Stimulated activated effector memory CD8-positive, alpha-beta T cell treated with anti-CD3 and anti-CD28 coated beads, Interleukin-12 subunit alpha, Interleukin-12 subunit beta, amount 100 ng/mL, for 72 hours (primary cell): ENCODE results near the gene IMP3.
"Not testable (repeated sequence)": the region's sequence is repeated elsewhere in the genome, so short reads cannot be mapped to it uniquely, and the experiment has no call there.

ENCODE experiments used
- ATAC-seq: fragments of 150-1000 bp; cut with Tn5 transposase; 2 replicates; pipeline ENCODE4 v1.10.0; 2021
- DNase-seq, 2 donors: peaks; one replicate each; pipeline ENCODE4 v3.0.0; 2021 to 2022; ENCODE audit warnings: low spot score in 2 of 2
- H3K27ac Mint-ChIP-seq: one replicate; pipeline ENCODE4 v1.8.0; 2022; ENCODE audit warnings: mild to moderate bottlenecking, mixed read lengths
- H3K36me3 Mint-ChIP-seq: one replicate; pipeline ENCODE4 v1.8.0; 2022; ENCODE audit warnings: mild to moderate bottlenecking, mixed read lengths
- H3K4me1 Mint-ChIP-seq: one replicate; pipeline ENCODE4 v1.8.0; 2022; ENCODE audit warnings: mixed read lengths
- H3K4me3 Mint-ChIP-seq: one replicate; pipeline ENCODE4 v1.8.0; 2022; ENCODE audit warnings: mild to moderate bottlenecking, mixed read lengths
- H3K9me3 Mint-ChIP-seq: one replicate; pipeline ENCODE4 v1.8.0; 2022; ENCODE audit warnings: mixed read lengths

The IMP3 gene

DNA sequence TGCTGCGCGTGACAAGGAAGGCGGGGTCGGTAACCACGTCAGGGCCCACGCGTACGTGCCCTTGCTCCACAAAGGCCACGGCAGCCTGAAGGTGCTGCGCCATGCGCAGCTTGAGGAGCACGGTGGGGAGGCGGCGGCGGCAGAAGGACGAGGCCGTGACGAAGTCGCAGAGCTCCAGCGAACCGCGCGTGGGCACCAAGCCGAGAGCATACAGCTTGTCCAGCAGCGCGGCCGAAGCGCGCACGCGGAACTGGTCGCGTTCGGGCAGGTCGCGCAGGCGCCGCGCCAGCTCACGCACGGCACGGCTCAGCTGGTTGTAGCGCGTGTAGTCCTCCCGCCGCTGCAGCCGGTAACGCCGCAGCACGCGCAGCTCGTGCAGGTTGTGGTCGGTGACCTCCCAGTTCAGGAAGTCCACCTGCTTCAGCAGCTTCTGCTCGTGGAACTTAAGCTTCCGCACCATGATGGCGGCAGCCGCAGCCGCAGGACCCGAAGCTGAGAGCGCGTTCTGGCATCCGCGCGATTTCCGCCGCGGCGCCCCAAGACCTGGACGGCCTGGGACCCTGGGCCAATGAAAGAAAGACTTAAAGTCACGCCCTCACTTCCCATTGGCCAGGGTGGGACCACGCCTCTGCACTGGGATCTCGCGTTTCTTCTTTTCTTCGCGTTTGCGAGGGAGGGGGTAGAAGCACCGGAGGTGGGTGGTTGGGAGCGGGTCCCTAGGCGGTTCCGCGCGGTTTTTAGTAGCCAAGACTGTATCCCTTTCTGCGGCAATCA is at the start of gene IMP3:
Gene IMP3, minus strand, starts transcription at position 516 of the 774 bp plus-strand sequence. Its CDS starts 56 bp downstream, at position 460.
- no peaks in the 10 kb centered on the region for H3K9me3 Mint-ChIP-seq
- H3K36me3 Mint-ChIP-seq = peaks cover 27% of the 10 kb centered on the region
- H3K27ac Mint-ChIP-seq = peak within 1 kb of the TSS; percentile 92
- ATAC-seq = peak; percentile 96
- H3K4me3 Mint-ChIP-seq = peak within 1 kb of the TSS; percentile 93
- H3K4me1 Mint-ChIP-seq = peaks cover 36% of the 10 kb centered on the region
- peak; percentile 80 to 97 for DNase-seq

DNA sequence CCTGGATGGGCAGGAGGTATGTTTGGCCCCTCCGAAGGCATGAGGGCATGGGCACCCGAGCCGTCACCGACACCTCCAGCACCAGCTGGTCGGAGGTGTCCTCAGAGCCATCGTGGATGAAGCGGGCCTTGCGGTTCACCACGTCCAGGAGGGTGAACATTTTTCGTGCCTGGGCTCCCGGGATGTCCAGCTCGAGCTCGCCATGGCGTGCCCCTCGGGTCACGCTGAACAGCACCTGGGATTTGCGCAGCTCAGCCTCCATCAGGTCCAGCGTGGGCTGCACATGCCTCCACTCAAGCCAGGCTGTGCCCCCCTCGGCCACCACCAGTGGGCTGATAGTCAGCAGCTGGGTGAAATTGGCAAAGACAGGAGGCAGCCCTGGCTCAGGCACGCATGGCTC is 49.4 kb upstream of the IMP3 start:
- not testable (repeated sequence) for ATAC-seq, H3K9me3 Mint-ChIP-seq, H3K36me3 Mint-ChIP-seq, H3K27ac Mint-ChIP-seq, H3K4me3 Mint-ChIP-seq, H3K4me1 Mint-ChIP-seq, DNase-seq

DNA sequence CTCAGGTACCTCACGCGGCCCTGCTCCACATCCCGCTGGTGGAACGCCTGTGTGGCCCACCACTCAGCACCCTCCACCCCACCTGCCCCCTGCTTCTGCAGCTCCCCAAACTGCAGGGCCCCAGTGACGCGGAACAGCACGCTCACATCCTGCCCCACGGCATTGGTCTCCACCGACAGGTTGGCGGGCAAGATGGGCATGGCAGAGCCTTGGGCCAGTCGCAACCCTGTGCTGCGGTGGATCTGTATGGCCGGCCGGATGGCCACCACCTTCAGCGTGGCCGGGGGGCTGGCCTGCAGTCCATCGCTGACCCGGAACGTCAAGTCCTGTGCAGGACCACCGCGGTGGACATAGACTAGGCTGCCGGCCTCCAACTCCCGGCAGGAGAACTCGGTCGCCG is 48.8 kb upstream of the IMP3 start:
- no peaks in the 10 kb centered on the region for H3K4me1 Mint-ChIP-seq
- no peak for ATAC-seq
- H3K36me3 Mint-ChIP-seq = no peaks in the 10 kb centered on the region
- H3K27ac Mint-ChIP-seq = no peak overlapping the region
- no peak overlapping the region for H3K4me3 Mint-ChIP-seq
- H3K9me3 Mint-ChIP-seq = no peaks in the 10 kb centered on the region
- DNase-seq = no peak

- Mint-ChIP-seq H3K27ac (no peak overlapping the region), H3K9me3 (no peaks in the 10 kb centered on the region), H3K4me3 (no peak overlapping the region), H3K36me3 (no peaks in the 10 kb centered on the region), H3K4me1 (no peaks in the 10 kb centered on the region)
- ATAC-seq (no peak), DNase-seq (no peak)
Observed at GRCh38 chr15:75688278-75688557, 48.2 kb upstream of the IMP3 start.

DNA sequence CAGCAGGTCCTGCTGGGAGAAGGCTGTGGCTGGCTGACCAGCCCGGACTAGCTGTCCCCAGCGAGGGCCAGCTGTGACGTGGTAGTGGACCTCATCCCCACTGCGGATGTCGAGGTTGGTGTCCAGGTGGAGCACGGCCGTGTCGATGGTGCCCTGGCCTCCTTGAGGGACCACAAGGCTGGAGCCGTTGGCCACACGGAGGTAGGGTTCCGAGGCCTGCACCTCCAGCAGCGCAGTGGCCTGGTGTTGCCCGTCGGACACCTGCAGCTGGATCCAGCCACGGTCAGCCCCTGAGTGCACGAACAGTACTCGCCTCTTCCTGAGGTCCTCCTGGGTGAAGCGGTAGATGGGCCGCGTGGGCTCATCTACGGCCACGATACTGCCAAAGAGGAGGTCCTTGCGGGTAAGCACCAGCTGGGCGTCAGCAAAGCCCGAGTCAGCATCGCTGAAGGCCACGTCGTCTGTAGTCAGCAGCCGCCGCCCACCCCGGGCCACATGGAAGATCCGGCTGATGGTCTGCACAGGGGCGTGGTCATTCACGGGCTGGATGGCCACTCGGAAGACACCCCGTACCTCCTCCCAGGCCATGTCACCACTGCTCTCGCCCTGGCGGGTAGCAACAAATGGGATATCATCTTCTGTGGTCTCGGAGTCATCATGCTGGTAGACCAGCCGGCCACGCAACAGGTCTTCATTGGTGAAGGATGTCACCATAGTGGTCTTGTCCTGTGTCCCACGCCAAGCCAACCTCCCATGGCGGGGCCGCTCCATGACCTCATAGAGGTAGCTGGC is 47.7 kb upstream of the IMP3 start:
- no peaks in the 10 kb centered on the region for H3K36me3 Mint-ChIP-seq

DNA sequence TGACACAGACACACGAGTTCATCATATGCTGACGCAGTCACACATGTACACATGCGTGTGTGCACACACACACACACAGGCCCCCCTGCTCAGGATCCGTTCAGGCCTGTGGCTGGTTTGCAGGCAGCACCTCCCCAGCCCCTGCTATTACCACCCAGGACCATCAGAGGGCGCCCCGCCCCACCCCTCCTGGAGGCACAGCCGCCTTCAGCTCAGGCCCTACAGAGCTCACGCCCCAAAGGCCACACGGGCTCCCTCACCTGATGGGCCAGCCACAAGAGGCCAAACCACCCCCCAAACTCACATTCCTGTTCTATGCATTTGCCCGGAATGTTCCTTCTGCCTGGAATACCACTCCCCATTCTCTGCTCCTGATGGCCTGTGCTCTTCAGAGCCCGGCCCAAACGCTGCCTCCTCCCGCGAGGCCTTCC is 46.2 kb upstream of the IMP3 start:
- H3K36me3 Mint-ChIP-seq, H3K4me1 Mint-ChIP-seq, H3K4me3 Mint-ChIP-seq, H3K9me3 Mint-ChIP-seq, H3K27ac Mint-ChIP-seq: not testable (repeated sequence)
- DNase-seq (peak; percentile 77 to 91), ATAC-seq (peak; percentile 76)

More for the DNA sequence above, 47.7 kb upstream of the IMP3 start:
- Mint-ChIP-seq H3K4me3 (no peak overlapping the region), H3K4me1 (no peaks in the 10 kb centered on the region), H3K27ac (no peak overlapping the region), H3K9me3 (no peaks in the 10 kb centered on the region)
- ATAC-seq (no peak), DNase-seq (no peak)

DNA sequence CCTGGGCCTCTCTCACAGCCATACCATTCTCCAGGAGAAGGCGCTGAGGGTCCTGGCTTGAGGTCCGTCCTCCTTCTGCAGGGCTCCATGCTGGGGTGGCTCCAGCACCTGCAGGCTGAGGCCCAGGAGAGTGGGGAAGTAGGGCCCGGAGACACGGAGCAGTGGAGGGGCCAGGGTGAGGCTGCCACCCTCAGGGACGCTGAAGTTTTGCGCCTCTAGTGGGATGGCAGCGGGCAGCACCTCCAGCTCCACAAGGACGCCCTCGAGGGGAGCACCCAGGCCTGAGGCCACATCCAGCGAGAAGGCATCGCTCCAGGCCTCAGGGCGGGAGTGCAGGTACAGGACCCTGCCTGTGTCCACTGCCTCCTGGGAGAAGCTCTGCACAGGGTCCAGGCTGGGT is 45.2 kb upstream of the IMP3 start:
- H3K27ac Mint-ChIP-seq = no peak overlapping the region
- no peak overlapping the region for H3K4me3 Mint-ChIP-seq
- H3K36me3 Mint-ChIP-seq = no peaks in the 10 kb centered on the region
- no peaks in the 10 kb centered on the region for H3K4me1 Mint-ChIP-seq
- no peak for DNase-seq
- ATAC-seq = no peak
- no peaks in the 10 kb centered on the region for H3K9me3 Mint-ChIP-seq

DNA sequence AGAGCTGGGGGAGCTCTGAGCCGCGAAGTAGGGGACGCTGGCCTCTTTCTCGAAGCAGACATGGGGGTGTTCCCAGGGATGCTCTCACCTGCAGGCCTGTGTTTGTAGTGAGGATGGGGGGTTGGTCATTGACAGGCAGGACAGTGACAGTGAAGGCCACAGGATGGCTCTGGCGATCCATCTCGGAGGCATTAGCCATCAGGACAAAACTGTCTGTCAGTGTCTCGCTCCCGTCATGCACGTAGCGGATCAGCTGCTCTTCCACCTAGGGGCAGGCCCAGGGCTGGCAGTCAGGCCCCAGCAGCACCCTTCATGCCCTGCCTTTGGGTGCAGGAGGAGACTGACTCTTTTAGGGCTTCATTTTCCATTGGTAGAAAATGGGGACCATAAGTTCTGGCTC is 44.6 kb upstream of the IMP3 start:
- Mint-ChIP-seq H3K36me3 (no peaks in the 10 kb centered on the region), H3K27ac (no peak overlapping the region), H3K4me1 (no peaks in the 10 kb centered on the region), H3K9me3 (no peaks in the 10 kb centered on the region), H3K4me3 (no peak overlapping the region)
- ATAC-seq (no peak), DNase-seq (no peak)

GRCh38 chr15:75683646-75684312 is 43.8 kb upstream of the IMP3 start:
- H3K27ac Mint-ChIP-seq, H3K36me3 Mint-ChIP-seq, H3K9me3 Mint-ChIP-seq, H3K4me1 Mint-ChIP-seq, H3K4me3 Mint-ChIP-seq: not testable (repeated sequence)
- peak; percentile 58 to 83 for DNase-seq
- ATAC-seq = peak; percentile 84

- no peak overlapping the region for H3K4me3 Mint-ChIP-seq
- H3K27ac Mint-ChIP-seq = no peak overlapping the region
- DNase-seq (no peak), ATAC-seq (no peak)
- H3K36me3 Mint-ChIP-seq = no peaks in the 10 kb centered on the region
- H3K9me3 Mint-ChIP-seq = no peaks in the 10 kb centered on the region
- no peaks in the 10 kb centered on the region for H3K4me1 Mint-ChIP-seq
Observed at GRCh38 chr15:75682181-75683135, 42.4 kb upstream of the IMP3 start.

DNA sequence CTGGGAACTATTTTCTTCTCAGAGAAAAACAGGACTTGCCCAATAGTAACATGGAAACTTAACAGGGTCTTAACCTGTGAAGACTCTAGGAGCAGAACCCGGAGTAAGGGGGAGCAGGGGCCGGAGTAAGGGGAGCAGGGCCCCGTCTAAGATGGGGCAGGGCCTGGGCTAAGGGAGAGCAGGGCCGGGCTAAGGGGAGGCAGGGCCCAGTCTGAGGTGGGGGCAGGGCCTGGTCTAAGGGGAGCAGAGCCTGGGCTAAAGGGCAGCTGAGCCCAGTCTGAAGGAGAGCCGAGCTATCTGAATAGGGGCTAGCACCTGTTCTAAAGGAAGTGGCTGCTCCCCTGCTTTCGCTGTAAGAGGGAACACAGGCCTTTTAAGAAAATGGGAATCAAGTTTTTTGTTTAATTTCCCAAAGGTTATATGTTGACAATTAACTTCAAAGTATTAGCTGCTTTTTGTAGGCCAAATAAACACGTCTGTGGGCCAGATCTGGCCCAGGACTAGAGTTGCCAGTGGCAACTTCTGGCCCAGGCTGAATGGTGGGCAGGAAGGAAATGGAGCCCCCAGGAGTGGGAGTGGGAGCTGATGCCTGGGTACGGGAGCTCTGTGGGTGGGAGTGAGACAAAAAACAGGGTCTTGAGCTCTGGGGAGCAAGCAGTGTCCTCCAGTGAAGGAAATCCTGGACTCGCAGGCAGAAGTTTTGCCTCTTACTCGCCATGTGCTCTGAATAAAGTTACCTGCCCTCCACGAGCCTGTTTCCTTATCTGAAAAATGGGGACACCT is 40.2 kb upstream of the IMP3 start:
- no peaks in the 10 kb centered on the region for H3K36me3 Mint-ChIP-seq
- H3K9me3 Mint-ChIP-seq = no peaks in the 10 kb centered on the region
- ATAC-seq = no peak
- no peak for DNase-seq
- H3K4me3 Mint-ChIP-seq = no peak overlapping the region
- H3K27ac Mint-ChIP-seq = peak overlapping the region; percentile 76
- H3K4me1 Mint-ChIP-seq = no peaks in the 10 kb centered on the region

- not testable (repeated sequence) for H3K36me3 Mint-ChIP-seq, DNase-seq, H3K4me3 Mint-ChIP-seq, ATAC-seq, H3K4me1 Mint-ChIP-seq, H3K9me3 Mint-ChIP-seq
- peak overlapping the region; percentile 68 for H3K27ac Mint-ChIP-seq
Observed at GRCh38 chr15:75678324-75678690, 38.3 kb upstream of the IMP3 start.

DNA sequence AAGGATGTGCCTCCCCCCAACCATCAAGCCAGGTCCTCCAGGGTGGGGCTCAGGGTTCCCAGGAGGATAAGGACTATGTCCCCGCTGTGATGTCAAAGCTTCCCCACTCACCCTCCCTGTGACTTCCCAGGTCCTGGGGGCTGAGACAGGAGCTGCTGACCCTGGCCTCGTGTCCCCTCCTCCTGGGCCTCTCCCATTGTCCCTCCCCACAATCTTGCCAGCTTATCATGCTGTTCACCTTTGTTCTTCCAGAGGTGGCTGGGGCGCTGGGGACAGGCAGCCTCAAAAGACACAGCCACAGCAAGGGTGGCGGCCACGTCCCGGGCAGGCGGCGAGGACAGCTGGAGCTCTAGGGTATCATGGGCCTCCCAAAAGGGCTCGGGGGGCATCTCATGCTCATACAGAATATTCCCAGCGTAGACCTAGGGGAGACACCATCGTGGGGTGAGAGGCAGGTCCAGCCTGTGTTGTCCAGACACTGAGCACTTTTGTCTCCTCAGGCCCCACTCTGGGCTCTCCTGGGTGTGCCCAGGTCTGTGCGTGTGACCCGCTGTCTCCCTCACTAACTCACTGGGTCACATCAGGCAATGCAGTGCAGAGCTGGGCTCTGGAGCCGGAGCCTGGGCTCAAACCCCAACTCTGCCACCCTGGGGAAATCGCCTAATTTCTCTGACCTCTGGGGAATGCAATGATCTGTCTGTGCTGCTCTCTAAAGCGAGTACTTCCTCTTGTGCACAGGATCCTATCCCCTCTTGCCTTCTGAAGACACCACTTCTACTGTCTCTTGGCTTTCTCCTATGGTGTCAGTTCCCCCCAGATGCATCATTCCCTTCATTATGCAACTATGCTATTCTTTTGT is 37.7 kb upstream of the IMP3 start:
- ATAC-seq = no peak
- H3K9me3 Mint-ChIP-seq = no peaks in the 10 kb centered on the region

More for the DNA sequence above, 37.7 kb upstream of the IMP3 start:
- Mint-ChIP-seq H3K4me3 (no peak overlapping the region), H3K4me1 (no peaks in the 10 kb centered on the region), H3K36me3 (no peaks in the 10 kb centered on the region), H3K27ac (peak overlapping the region; percentile 68)
- DNase-seq = no peak
